Central memory CD4-positive, alpha-beta T cell (primary cell): ENCODE data around the gene TTC3.

Experiments used
- DNase-seq: peaks from one replicate; pipeline ENCODE4 v3.0.0; 2022

The TTC3 gene

DNA sequence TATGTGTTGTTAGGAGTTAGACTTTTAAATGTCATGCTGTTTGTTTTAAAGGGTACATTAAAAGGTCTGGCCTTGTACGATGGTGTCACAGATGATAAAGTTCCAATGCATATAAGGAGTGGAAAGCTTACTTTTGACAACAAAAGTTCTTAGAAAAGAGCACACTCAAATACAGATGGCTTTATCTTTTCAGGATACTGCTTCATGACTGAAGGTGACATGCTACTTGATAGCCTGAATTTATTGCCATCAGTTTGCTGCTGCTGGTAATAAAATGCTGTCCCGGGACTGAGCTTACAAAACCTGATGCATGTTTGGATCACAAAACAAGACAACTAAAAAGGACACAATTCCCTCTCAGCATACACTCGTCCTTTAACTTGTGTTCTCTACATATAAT lies 84.9 kb downstream of the TTC3 start:
- DNase-seq: no peak

DNA sequence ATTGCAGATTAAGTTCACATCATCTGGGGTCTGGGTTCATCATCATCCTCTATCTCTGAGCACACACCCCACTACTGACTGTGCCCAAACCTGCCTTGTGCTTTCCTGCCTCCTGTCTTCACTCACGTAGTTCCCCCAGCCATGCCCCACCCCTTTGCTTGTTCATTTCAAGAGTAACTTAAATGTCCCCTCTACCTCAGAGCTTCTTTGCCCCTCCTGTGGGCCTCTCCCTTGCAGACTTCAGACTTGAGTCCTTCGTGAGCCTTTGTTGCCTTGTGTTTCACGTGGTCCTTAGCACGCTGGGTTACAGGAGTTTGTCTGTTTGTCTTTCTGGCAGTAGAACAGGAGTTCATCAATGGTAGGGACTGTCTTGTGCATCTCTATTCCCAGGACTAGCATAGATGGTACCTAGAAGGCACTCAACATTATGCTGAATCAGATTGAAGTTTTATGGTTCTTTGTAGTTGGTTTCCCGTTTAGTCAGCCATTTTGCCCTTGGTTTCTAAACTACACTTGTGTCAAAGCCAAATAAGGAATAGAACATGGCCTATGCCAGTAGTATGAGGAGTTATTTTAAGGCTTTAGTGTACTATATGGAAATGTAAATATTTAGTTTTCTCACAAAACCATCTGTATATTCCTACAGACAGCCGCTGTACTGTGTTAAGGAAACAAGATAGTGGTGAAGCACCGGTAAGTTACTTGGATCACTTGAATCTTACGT lies 86.2 kb downstream of the TTC3 start:
- no peak for DNase-seq

DNA sequence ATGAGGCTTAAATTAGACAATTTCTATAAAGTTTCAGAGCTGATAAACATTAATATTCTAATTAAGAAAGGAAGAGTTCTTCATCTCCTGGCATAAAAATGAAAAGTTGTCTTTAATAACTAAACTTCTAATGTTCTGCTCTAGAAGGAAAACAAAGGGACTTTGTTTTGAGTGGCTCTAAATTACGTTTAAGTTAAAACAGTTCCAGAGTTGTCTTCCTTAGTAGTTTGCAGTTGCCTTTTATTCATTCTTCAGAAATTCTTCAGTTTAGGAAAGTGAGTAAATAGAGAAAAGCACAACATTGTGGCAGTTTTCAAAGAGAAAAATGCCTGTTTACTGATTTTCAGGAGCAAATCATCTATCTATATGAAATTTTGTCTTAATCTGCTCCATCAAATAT lies 86.9 kb downstream of the TTC3 start:
- DNase-seq: no peak

DNA sequence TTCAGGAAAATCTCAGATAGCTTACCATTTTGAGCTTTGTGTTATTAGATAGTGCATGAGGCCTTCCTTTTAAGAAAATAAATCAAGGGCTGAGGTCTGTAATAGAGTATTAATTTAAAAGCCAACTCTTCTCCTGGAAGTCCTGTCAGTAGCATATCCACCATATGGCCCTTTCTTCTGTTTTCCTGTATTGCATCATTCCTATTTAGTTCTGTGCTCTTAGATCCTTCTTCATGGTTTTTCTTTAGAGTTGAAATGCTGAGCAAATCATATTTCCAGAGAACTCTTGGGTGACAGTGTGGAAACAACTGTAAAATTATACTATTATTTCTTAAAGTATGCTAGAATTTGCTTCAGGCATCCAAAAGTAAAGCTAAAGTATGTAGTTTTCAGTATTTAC lies 91.7 kb downstream of the TTC3 start:
- no peak for DNase-seq

DNA sequence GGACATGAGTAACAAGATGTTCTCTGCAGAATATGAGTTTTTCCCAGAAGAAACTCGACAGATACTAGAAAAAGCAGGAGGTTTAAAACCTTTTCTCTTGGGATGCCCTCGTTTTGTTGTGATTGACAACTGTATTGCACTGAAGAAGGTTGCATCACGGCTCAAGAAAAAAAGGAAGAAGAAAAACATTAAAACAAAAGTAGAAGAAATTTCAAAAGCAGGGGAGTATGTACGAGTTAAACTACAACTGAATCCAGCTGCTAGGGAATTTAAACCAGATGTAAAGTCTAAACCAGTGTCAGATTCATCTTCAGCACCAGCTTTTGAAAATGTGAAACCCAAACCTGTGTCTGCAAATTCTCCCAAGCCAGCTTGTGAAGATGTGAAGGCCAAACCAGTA lies 92.5 kb downstream of the TTC3 start:
- no peak for DNase-seq

DNA sequence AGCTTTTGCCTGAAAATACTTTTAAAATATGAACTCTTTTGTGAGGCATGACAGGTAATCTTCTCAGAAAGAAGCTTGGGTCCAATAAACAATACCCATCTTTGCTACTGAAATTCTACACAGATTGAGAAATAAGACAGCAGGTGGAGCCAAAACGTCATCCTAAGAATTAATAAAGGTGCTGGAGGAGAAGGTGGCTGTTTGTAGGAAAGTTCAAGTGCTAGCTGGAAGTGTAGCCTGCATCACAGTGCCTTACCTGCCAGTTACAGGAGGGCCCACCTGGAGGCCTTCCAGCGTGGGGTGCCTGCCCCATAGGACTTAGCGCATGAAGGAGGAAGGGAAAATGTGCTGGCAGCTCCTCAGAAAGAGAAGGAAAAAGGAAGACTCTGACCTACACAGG lies 93.7 kb downstream of the TTC3 start:
- DNase-seq: no peak

DNA sequence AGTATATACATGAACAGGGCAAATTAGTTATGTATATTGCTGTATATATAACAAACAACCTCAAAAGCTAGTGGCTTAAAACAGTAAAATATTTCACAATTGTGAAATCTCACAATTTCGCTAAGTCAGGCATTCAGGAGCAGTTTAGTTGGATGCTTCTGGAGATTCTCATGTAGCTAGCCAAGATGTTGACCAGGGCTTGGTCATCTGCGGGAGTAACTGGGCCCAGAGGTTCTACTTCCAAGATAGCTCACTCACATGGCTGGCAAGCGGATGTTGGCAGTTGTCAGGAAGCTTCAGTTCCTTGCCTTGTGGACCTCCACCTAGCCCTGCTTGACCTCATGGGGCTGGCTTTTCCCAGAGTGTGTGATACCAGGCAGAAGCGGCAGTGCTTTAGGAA lies 95.6 kb downstream of the TTC3 start:
- no peak for DNase-seq

DNA sequence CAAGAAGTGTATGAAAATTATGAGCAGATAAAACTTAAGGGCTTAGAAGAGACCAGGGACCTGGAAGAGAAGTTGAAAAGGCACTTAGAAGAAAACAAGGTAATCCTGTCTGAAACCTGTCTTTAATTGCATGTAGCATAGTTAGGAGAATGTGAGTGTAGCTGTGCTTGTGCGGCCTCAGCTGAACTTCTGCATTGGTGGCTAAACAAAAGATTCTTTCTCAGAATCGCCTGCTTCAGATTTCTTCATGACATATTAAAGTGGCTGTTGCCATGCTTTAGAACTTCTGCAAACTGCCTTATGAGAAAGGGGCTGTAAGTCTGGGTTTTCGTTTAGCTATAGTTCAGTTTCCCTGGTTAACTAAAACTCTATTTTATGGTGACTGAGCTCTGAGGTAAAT lies 99.6 kb downstream of the TTC3 start:
- no peak for DNase-seq

DNA sequence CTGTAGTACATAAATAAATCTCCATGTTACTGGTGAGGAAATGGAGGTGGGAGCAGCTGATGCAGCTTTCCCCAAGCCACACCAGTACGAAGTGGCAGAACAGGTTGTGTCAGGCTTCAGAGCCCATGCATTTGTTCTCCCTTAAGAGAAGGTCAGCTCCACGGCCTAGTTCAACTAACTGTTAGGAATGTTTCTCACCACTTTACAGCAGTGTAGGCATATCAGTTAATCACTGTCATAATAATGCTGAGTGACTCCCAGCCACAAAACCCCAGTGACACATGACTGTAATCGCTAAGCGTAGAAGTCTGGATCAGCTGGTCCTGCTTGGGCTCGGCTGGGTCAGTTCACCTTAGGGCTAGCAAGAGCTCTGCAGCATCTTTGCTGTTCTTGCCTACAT lies 103.7 kb downstream of the TTC3 start:
- no peak for DNase-seq

DNA sequence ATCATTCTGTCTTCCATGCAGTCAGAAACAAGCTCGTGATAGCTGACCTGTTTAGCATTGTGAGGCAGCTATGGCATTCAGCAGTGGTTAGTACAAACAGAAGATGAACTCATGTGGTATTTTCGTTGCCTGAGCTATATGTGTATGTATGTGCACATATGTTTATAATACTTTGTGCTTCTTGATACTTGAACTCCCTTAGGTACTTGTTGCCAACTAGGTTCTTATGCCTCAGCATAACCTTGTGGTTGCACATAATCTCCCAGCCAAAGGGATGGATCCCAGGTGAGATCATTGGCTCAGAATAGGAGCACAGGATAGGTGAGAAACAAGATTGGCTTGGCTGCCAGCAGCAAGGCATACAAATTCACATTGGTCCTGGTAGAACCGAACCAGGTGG lies 108.0 kb downstream of the TTC3 start:
- DNase-seq: no peak

DNA sequence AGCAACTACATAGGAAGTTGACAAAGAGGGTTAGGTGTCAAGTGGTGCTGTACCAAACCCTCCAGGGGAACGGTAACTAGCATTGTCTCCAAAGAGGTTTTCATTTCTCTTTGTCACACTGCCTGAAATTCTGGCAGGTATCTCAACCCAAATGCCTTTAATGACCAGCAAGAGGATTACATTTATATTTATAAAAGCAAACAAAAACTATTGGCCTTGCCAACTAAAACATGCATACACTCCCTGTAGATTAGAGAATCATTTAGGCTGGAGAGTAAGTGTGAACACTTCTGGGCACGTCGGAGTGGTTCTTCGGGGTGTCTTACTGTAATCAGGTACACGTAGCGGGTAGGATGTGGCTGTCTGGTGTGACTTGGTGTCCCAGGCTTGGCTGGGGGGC lies 109.2 kb downstream of the TTC3 start:
- DNase-seq: no peak

DNA sequence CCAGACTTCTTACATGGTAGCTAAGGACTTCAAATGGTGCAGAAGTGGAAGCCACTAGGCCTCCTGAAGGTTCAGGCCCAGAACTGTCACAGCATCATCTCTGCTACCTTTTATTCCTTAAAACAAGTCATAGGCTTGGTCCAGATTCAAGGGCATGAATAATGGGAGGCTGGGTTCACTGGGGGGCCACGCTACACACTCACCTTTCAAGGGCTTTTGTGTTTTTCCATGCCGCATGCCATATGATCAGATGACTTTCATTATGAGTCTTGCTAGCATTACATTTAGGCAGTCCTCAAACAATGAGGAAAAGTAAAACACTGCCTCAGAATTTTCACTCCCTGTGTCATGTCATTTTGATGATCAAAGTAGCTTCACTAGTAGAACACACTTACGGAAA lies 110.7 kb downstream of the TTC3 start:
- no peak for DNase-seq

DNA sequence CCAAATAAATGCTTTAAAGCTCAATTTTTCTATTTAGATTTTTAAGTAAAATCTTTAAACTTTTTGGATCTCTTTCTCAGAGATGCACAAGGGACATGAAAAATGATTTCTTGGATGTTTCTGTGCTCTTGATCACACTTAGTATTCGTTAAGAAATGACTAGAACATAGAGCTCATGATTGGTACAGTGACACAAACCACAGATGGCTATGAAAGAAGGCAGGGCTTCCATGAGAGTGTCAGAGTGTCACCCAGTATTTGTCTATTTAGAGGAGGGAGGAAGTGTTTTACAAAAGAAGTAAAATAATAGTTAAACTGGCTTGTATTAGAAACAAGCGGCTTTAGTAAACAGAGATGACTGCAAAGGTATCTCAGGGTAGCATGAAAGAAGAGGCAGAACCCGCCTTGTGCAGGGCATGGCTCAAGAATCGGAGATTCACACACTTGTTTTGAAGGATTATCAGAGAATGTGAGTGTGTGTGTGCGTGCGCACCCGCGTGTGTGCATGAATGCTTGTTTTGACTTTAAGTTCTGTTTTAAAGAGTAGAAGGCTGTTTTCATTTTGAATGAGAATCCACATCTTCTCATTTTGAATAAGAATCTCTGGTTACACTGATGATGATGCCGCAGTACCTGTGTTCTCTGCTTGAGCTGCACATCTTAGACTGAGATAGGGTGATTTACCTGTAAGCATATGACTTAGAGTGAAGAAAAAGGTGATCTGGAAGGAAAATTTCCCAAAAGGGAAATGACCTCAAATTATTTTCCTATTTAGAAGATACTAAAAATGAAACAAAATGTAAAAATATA lies 111.9 kb downstream of the TTC3 start:
- no peak for DNase-seq

DNA sequence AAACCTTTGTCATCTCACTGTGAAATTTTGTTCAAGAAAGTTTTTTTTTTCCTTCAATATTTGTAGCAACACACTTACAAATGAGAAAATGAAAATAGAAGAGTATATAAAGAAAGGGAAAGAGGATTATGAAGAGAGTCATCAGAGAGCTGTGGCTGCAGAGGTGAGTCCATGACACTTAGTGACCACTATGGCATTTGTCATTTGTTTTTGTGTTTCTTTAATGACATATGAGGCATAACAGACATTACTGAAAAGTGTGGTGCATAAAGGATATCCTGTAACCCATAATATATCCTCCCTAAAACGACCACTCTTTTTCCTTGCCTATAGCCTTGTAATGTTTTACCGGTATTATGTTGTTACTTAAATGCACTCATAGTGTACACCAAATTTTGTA lies 113.9 kb downstream of the TTC3 start:
- no peak for DNase-seq

DNA sequence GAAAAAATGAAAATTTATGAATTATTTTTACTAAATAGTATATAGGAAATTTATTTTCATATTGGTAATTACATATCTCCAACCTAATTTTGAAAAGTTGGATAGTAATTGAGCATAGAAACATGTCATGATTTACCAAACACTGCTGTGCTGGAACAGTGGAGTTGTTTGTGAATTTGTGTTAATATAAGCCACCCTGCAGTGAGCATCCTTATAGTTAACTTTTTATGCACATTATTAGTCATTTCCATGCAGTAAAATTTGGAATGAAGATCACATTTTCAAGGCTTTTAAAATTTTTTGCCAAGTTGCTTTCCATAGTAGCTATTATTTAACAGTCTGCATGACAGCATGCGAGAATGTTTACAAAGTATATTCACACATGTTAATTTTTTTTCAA lies 115.8 kb downstream of the TTC3 start:
- no peak for DNase-seq

DNA sequence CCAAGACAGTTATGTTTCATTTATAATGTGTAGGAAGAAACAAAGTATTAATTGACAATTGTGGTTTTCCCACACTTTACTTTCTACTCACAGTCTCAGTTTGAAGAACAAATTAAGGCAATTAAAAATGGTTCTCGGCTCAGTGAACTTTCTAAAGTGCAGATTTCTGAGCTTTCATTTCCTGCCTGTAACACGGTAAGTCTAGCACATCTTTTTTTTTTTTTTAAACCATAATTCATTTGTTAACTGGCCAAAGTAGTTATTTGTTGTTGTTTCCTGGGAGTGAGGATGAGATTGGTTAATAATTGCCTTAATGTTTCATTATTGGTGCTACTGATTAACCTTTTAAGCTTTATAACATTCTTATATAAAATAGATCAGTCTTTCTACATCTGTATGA lies 119.0 kb downstream of the TTC3 start:
- no peak for DNase-seq

DNA sequence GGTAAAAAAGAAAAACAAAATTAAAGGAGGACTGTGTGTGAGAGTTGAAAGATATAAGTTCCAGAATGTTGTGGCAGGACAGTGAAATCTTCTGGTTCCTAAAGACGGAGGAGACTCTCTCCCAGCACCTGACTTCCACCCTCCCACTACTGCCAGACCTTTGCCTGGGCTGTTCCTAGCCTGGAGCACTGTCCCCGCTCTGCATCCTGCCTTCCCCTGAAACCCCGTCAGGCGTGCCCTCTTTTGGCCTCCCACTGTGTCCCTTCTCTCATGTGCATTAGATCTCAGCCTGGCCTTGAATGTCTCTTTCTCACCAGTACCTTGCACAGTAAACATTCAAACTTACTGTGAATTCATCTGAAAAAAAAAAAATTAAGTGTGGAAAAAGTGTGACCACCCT lies 120.0 kb downstream of the TTC3 start:
- DNase-seq: no peak

DNA sequence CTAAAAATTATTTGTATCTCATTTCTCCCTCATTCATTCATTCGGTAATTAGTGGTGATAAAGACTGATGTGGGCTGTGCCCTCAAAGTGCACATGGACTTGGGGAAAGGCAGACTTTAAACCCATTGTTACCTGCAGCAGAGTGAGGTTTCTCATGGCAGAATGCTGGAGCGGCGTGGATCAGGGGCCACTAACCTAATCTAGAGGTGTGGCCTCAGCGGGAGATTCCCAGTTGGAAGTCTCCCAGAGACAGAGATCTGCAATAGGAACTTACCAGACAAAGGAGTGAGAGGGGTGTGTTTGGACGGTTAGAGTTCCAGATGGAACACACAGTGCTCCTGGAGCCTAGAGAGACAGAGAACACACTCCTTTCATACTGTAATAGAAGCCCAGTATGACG lies 120.6 kb downstream of the TTC3 start:
- no peak for DNase-seq

DNA sequence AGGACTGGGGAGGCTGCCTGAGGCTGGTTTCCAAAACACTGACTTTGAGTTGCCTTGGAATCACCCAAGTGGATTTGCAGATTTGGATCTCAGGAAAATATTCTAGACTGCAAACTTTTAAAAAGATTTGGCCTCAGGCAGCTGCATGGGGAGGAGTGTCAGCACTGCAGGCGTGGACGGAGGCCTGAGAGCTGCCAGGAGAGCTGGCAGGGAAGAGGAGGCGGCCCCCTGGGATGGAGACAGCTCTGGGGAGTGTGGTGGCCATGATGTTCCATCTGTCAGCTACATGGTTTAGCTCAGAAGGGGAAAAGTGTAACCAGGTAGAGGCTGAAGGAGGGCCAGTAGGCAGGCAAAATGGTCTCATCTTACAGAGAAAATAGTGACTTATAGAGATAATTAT lies 122.0 kb downstream of the TTC3 start:
- DNase-seq: no peak

DNA sequence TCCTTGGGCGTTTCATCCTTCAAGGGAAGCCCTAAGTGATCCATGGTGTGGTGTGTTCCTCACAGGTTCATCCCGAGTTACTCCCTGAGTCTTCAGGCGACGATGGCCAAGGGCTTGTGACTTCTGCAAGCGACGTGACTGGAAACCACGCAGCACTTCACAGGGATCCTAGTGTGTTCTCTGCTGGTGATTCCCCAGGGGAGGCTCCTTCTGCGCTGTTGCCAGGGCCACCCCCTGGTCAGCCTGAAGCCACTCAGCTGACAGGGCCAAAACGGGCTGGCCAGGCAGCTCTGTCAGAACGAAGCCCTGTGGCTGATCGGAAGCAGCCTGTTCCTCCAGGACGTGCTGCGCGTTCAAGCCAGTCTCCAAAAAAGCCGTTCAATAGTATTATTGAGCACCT lies 122.6 kb downstream of the TTC3 start:
- DNase-seq: no peak

DNA sequence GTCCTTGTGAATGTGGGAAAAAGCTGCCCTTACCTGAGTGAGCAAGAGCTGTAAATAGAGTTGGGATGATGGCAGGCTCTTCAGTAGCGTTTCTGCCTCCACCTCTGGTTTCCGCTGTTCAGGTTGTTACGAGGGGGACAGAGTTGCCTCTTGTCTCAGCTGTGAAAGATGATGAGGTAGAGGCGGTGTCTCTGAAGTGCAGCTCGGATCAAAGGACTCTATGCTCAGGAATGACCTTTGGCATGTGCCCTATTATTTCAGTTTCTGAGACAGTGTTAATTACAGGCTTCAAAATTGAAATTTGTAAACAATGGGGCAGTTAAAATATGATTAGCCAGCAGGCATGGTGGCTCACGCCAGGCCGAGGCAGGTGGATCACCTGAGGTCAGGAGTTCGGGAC lies 123.8 kb downstream of the TTC3 start:
- no peak for DNase-seq

DNA sequence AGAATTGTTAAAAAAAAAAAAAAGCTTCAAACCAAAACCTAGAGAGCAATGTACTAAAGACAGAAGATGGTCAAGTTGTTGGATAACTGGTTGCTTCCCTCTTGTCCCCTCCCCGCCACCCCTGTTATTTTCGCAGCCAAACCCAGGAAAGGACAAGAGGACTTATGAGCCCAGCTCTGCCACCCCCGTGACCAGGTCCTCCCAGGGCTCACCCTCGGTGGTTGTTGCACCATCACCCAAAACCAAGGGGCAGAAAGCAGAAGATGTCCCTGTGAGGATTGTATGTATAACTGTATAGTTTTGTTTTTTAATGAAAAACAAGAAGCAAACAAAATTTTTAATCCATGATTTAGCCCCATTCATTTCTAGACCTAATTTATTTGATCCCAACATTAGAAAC lies 124.7 kb downstream of the TTC3 start:
- no peak for DNase-seq

DNA sequence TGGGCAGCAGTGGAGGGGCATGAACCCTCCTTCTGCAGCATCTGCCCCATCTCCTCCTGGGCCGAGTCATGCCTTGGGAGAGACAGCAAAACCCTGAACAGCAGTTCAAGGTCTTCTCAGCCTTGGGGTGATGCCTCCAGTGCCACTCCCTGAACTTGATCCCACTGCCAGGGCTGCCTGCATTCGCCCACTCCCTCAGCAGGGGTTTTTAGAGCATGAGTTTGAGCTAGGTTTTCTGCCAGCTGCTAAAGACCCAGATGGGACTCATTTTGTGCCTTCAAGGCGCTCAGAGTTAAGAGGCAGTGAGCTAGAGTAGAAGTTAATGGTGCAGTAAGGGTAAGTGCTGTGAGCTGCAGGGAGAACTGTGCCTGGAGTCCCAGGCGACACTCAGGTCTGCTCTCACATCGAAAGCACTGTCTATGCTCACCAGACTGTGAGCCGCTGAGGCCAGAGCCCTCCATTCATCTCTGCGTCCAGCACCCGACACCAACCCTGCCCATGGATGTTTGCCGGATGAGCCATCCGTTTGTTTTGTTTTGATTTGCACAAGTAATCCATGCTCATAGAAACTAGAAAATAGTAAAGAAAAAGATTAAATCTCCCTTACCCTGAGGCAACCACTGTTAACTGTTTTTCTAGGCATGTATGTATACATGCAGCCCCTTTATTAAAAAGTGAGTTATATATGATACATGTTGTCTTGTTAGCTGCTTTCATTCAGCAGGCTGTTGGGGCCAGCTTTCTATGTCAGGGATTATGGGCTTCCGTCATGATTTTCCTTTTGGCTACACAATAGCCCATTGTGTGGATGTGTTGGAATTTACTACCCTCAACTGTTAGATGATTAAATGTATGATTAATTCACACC lies 126.2 kb downstream of the TTC3 start:
- no peak for DNase-seq
